Activated CD8-positive, alpha-beta memory T cell treated with anti-CD3 and anti-CD28 coated beads for 4 hours (primary cell): Measurements from ENCODE around the gene CCNH.

ENCODE experiments used
- DNase-seq, 2 donors: peaks; one replicate each; pipeline ENCODE4 v3.0.0-alpha.2; 2020; ENCODE audit warnings: low read depth in 2 of 2

Gene CCNH

DNA sequence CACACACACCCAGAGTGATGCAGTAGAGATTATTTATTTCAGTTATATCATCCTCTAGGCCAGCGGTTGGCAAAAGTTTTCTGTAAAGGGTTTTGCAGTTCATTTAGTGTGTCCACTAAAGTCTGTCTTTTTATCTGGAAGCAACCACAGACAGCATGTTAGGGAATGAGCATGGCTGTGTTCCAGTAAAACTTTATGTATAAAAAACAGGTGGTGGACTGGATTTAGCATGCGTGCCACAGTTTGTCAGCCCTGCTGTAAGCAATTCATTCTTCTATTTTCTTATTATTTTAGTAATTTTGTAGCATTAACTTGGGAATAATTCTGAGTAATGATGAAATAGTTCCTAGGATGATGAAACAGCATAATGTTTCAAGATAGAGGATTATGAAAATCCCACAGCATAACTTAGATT is 51.7 kb downstream of the CCNH start:
- no peak for DNase-seq

DNA sequence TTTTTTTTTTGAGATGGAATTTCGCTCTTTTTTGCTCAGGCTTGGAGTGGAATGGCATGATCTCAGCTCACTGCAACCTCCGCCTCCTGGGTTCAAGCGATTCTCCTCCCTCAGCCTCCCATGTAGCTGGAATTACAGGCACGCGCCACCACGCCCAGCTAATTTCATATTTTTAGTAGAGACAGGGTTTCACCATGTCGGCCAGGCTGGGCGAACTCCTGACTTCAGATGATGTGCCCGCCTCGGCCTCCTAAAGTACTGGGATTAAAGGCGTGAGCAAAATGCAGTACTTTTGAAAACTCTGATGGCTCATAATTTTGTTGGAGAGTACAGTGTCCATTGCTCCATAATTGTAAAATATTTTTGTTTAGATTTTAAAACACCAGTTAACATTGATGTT is 52.6 kb downstream of the CCNH start:
- no peak for DNase-seq

DNA sequence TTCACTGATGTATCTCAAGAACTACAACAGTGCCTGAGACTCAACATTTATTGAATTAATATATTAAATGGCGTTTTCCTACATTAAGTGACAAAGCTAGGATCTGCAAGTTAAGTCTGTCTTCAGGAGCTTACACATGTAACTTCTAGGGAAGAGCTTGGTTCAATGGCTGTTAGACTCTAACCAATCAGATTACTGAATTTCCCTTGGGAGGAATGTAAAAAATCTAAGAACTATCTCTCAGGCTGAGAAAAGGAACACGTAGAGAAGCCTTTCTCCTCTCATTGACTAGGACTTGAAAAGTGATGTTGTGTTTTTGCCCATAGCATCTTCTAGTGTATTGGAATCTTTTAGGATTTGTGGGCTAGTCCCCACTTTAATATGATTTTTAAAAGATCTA is 53.6 kb downstream of the CCNH start:
- DNase-seq: no peak

- no peak for DNase-seq
Observed at GRCh38 chr5:87354496-87354895, 58.2 kb downstream of the CCNH start.

DNA sequence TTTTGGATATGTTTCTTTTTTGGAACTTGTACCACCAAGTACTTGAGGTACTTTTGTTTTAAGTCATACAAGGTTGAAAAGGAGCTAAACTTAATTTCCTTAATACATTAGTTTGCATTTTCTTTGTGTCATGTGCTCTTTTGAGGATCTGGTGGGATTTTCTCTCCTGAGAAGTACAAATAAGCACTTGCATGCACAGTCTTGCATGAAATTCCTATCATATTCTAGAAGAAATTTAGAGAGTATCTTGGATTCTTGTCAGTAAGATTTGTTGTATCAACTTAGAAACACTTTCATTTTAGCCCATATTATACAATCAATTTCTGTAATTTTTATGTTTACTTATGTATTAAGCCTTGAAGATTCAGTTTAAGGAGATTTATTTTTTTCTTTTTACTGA is 64.9 kb downstream of the CCNH start:
- no peak for DNase-seq

DNA sequence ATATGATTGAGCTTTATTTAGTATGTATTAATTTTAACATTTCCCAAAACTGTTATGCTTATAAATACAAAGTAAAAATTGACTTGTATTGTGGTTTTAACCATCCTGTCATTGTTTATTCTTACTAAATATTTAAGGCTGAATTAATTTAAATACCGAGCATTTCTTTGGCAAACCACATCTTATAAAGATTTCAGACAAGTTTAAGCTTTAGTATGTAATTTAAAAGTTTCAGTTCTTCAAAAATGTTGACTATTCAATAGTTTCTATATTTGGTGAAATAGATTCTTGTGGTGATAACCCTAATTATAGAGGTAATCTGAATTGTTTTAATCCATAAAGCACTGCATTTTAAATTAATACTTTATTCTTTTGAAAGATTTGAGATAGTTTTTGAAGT is 65.5 kb downstream of the CCNH start:
- no peak for DNase-seq
